GM21737 (cell line): ENCODE data around the gene COL19A1.
"Not testable (repeated sequence)": the region's sequence is repeated elsewhere in the genome, so short reads cannot be mapped to it uniquely, and the experiment has no call there.

Source experiments
- ATAC-seq: cut with Tn5 transposase; IDR thresholded peaks from one replicate; pipeline ENCODE4 v1.9.1; 2021; ENCODE audit warnings: mild to moderate bottlenecking, moderate library complexity; ENCODE audit not compliant: unreplicated experiment

COL19A1 gene

DNA sequence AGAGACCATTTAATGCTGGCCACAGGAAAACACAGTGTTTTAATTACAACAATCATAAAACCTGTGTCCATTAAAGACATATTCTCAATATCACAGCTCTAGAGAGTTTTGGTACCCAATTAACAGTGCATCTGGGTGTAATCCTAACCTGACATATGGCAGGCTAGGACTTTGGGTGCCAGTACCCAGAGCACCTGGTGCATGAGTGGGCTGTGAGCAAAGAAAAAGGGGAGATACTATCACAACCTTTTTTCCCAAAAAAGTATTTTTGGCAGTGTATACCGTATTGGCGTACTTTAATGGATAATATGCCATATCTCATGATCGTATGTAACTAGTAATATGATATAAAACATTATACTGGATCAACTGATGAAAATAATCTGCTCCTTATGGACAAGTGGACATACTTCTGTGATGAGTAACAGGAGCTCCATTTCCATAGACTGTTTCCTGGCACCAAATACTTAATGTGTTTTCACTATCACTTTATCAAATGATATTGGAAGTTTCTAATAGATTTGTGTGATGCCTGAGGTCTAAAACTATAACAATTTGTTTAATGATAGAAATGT is 91.7 kb downstream of the COL19A1 start:
- ATAC-seq = no peak

DNA sequence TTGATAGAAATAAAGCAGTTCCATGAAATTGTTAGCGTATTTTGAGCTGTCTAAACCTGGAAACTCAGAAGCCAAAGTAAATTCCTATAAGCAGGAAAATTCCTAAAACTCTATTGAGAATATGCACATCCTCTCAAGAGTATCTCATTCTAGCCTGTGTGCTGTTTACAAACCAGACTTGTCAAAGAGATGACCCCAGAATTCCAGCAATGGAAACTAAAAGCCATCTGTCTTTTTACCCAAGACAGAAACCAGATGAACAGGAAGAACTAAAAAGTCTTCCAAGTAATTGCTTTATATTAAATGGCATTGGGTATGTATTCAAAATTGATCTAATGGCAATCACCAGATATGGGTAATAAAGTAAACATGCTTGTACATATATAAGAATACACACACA is 92.6 kb downstream of the COL19A1 start:
- no peak for ATAC-seq

DNA sequence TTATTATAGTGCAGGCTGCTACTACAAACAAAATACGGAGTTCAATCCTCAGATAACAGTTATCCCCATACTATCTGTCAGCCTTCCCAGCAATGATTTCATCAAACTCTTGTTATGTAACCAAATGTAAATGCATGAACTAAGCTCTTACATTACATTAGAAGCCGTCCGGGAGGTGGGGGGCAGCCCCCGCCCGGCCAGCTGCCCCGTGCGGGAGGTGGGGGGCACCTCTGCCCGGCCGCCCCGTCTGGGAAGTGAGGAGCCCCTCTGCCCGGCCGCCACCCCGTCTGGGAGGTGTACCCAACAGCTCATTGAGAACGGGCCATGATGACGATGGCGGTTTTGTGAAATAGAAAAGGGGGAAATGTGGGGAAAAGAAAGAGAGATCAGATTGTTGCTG is 99.6 kb downstream of the COL19A1 start:
- ATAC-seq = not testable (repeated sequence)

DNA sequence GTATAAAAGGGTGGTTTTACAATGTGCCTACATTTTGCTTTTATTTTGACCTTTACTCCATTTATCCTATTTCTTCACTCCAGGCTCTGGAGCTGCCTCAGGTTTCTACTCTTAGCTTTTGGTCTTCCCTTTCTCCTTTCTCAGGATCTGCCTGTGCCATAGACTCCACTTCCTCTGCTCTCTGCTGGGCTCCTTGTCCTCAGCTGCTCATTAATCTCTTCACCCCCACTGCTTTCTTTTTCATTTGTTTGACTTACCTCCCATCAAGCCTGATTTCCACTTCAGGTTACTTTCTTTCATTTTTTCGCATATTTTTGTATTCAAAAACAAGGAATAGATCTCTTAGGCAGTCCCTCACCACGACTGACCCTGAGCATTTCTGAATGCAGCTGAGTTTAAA is 106.8 kb downstream of the COL19A1 start:
- no peak for ATAC-seq

DNA sequence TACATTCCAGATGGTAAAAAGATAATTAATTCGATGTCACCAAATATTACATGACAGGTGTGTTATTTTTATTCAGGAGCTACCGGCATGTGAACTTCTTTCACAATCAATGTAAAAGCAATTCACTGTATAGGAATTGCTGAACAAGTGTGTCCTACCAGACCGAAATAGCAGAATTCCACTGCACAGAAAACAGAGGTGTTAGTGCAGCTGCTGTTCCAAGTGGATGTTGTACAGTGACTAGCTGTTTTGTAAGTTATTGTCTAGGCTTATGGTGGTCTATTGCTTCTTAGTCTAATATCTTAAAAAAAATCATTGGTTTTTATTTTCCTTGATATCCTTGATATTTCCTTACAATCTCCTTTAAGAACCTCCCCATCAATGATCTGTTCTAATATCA is 107.4 kb downstream of the COL19A1 start:
- no peak for ATAC-seq

DNA sequence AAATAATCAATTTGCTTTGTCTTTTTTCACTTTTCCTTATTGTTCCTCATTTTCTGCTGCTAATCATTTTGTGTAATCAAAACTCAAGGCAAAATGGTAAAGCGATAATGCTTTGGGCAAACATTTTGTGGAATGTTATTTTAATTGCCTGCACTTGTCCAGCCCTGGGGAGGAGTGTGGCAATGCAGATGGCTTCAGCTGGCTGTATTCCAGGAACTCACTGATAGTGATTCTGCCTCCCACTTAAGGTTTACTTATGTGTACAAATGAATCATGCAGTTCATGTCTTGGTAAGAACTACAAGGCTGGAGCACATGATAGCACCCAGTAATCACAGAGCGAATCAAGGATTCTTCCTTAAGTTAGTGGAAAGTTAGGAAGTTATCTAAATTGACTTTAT is 107.8 kb downstream of the COL19A1 start:
- ATAC-seq = no peak

DNA sequence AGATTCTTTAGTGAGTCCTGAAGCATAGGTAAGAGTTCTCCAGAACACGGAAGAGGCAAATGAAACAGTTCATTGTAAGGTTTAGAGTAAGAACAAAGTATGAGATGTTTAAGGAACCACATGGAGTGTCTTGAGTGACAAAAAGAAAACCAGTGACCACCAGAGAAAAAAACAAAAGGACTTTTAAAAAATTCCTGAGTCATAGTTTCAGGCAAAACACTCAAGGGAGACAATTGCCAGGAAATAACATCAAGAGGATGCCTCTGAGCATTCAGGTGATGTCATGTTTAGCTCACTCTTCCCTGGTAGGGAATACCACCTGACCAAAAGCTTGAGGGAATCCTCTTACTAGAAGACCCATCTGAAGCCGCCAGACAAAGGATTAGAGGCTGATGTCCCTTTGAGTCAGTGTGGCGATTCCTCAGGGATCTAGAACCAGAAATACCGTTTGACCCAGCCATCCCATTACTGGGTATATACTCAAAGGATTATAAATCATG is 110.3 kb downstream of the COL19A1 start:
- ATAC-seq = no peak

DNA sequence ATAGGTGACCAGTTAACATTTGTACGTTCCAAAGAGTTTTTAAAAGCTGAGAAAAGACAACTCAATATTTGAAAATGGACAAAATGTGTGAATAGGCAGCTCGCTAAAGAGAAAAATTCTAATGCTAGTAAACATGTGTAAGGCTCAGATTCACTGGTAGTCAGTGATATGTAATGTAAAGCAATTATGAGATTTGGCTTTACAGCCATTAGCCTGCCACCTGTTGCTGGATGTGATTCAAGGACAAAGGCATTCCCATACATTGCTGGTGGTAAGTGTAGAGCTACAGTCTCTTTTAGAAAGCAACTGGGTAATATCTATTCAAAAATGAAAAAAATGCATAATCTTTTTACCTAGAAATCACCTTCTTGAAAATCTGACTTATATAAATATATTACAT is 114.3 kb downstream of the COL19A1 start:
- ATAC-seq = no peak

DNA sequence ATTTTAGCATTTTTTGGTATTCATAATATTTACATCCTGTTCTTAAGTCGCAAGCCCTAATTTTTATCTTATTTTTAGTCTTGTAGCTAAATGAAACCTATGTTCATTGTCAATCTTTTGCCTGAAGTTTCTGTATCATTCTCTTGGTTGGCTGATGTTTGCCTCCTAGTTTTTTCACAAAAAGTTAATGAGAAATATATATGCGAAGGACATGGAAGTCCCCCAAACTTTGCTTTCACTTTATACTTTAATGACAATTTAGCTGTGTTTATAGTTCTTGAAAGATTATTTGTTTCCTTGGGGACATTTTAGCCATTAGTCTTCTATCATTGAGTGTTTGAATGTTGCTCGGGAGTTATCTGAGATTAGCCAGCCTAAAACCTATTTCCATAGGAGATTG is 118.2 kb downstream of the COL19A1 start:
- ATAC-seq = no peak

DNA sequence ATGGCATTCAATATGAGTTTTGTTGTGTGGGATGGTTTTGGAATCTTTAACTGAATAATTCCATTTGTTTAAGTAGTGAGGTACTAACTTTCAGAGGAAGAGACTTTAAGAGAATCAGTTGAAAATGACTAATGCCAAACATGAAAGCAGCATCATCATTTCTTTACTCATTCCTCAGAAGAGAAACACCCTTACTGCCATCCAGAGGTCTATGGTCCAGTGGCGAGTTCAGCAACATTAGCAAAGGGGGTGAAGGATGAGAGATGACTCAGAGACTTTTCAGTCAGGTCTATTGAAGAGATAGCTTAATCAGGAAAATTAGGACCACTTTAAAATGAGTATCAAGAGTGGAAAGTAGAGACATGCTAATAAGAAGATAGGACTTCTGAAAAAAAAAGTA is 118.8 kb downstream of the COL19A1 start:
- peak; percentile 55 for ATAC-seq

DNA sequence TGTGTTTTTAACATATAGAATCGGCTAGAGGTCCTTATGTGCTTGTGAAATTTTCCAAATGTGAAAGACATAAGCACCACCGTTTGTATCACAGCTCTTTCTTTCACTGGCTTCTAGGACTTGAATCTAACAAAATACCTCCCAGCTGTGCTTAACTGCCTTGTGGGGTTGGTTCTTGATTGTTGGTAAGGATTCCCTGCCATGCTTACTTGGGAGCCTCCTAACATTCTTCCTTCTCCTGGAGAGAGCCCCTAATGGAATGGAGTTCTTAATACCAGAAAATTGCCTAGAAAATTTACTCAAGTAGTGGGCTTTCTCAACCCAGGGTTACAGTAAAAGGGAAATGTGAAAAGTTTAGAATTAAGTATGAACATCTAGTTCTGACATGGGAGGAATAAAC is 121.2 kb downstream of the COL19A1 start:
- no peak for ATAC-seq

DNA sequence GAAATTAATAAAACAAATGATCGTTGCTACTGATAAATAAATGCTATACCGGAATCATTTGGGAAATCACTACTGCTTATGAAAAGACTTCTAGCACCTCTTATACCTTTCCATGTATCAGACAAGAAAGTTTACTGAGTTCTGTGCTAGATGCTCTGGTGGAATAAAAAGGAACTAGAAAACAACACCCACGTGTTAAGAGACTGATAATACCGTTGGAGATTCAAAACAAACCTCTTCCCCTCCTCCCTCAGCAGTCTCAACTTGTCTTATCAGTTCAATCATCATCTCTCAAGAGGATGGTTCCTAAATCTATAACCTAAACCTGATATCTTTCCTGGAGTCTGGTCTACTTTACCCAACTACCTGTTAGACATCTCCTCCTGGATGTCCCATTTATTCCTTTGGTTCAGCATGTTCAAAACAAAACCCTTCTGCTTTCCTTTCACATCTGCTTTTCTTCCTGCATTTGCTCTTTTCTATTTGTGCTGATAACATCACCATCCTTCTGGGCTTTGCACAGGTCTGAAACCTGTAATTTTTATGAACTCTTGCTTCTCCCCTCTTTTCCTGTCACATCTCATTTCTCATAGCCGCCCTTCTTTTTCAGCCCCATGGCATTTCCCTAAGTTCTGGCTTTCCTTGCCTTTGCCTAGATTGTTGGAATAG is 122.2 kb downstream of the COL19A1 start:
- no peak for ATAC-seq

DNA sequence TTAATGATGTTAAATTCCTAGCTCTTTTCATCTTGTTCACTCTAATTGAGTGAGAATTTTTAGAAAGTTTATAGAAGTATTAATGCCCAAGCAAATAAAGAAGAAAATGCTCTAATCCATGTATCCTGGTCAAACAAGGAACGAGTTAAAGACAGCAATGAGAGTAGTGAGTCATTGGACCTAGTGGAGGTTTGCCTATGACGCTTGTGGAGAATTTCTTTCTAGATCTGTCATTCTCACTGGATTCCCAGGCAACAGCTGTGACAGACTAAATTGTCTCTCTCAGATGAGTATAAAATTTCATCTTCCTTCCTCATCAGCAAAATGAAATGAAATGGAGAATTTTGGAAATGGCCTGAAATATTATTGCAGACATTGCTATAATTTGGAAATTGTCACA is 127.9 kb downstream of the COL19A1 start:
- ATAC-seq = no peak

DNA sequence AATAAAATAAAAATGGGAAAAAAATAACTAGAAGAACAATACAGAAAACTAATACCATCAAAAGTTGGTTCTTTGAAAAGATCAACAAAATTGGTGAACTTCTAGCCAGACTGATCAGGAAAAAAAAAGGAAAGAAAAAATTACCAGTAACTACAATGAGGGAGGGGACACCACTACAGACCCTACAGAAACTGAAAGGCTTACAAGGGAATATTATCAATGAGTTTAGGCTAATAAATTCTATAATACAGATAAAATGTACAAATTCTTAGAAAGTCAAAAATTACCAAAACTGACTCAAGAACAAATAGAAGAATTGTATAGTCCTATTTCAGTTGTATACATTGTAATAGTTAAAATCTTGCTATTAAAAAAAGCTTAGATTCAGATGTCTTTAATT is 141.8 kb downstream of the COL19A1 start:
- no peak for ATAC-seq

DNA sequence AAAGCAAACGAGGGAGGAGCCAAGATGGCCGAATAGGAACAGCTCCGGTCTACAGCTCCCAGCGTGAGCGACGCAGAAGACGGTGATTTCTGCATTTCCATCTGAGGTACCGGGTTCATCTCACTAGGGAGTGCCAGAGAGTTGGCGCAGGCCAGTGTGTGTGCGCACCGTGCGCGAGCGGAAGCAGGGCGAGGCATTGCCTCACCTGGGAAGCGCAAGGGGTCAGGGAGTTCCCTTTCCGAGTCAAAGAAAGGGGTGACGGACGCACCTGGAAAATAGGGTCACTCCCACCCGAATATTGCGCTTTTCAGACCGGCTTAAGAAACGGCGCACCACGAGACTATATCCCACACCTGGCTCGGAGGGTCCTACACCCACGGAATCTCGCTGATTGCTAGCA is 144.0 kb downstream of the COL19A1 start:
- ATAC-seq = not testable (repeated sequence)

DNA sequence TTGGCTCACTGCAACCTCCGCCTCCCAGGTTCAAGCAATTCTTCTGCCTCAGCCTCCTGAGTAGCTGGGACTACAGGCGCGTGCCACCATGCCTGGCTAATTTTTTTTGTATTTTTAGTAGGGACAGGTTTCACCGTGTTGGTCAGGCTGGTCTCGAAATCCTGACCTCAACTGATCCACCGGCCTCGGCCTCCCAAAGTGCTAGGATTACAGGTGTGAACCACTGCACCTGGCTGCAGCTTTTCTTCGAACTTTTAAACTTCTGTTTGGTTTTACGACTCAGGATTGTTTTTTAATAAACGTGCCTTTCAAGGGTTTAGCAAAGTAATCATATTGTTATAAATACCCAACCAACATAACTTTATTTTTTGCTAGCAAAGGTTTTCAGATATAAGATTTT is 156.8 kb downstream of the COL19A1 start:
- not testable (repeated sequence) for ATAC-seq

DNA sequence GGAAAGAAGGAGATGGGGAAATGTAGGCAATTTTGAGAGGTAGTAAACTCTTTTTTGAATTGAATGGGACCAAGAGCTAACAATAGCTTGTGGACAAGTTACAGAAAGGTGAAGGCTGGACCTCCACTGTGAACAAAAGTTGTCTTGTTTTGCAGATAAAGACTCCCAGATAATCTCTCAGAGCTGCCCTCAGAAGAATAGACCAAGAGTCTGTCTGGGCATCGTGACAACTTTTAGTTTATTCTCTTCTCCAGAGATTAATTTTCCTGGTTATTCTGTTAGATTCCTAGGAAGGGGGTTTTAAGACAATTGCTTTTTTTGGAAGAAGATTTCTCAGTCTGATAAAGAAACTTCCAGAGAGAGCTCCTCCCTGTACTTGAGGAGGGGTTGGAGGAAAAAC is 161.9 kb downstream of the COL19A1 start:
- no peak for ATAC-seq

DNA sequence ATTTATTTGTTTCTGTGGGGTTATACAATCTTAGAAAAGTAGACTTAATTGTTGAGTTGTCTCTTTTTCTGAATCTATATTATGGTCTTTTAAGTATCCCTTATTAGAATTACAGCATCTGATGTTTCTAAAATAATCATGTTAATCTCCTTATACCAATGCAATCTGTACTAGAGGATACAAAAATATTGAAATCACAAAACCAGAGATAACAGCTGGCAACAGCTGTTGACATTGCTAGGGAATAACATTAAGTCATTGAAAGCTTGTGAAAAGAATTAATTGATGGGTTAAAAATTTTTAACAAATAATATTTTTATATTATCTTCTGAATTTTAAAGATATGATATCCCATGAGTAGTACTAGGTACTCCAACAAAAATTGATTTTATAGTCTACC is 162.6 kb downstream of the COL19A1 start:
- no peak for ATAC-seq

DNA sequence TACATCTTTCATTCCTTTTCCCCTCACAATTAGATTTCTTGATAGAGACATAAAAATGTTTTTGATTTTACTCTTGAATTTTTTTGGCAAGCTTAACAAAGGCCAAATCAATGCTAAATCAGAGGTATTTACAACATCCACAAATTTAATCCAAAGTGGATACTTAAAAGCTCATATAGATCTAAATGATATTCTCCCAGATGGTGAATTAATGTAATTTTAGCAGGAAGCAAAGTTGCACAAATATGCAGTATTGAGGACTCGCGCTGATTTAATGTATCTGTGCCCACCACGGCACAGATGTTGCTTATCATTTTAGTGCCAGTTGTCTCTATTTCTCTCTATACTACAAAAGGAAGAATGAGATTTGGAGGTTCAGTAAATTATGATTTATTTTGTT is 167.4 kb downstream of the COL19A1 start:
- ATAC-seq = no peak

DNA sequence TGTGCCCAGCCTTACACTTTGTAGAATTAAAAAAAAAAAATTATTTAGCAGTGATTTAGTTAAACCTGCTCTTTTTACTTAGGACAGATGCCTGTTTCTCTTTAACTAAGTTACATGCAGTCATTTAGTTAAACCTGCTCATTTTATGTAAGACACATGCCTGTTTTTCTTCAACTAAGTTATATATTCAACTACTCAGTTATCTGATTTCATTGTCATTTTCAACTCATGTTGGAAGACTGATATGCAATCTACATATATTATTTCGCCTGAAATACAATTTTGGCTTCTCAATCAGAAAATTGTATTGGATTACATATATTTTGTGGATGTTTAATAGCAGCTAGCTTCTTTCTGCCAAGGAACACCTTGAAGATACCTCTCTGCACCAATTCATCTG is 171.1 kb downstream of the COL19A1 start:
- ATAC-seq = no peak

DNA sequence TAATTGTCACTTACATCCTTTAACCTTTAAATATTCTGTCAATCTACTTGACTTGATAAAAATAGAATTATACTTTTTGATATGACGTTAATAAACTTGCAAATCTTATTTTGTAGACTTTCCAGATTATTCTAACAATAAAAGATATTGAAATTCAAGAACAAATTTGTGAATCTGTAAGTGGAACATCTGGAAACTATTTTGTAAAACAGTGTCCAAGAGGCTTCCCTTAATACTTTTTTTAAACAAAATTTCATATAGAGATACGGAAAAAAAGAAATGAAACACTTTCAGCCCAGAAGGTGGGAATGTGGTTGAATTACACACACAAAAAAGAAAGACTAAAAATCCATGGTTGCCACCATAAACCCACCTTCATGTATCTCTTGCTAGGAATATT is 174.4 kb downstream of the COL19A1 start:
- no peak for ATAC-seq

DNA sequence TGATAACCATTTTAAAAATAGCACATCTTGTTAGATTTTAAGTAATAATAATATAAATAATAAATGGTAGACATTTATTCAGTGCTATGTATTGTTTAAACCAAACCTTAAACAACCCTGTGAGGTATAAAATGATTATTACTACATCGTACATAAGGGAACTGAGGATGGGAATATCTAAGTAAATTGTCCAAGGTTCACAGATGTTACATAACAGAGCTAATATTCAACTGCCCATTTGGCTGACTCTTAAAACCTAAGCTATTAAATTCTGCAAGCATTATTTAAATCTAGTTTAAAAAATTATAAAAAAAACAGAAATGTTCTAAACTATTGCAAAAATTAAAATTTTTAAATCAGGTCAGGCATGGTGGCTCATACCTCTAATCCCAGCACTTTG is 175.1 kb downstream of the COL19A1 start:
- ATAC-seq = no peak

DNA sequence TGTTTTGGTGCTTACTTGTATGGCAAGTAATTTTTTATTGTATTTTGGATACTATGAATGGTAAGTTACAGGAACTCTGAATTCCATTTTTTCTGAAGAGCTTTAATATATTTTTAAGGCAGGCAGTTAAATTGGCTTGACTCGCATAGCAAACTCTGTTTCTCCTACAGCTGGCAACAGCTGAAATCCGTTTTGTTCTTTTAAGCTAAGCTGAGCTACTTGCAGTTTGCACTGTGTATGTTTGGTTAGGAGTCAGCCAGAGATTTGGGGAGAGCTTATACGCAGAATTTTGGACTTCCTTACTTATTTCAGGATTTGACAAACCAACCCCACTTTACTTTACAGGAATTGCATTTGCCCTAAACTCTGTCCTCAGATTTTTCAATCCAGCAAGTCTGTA is 179.1 kb downstream of the COL19A1 start:
- no peak for ATAC-seq
